ENCODE data around the gene KIAA2012.
A peak's percentile ranks its signal among the peaks of the same experiment; 100 is the strongest.

The KIAA2012 gene

GRCh38 chr2:202114795-202115194 lies 41.7 kb downstream of the KIAA2012 start:
- peak; percentile 54 for DNase-seq (ENCODE audit: low read depth)
- TF ChIP-seq CTCF (conservative IDR thresholded peaks at IDR 0.05; ENCODE audit: low read depth, low read length), result no peak

GRCh38 chr2:202115479-202115971 lies 42.5 kb downstream of the KIAA2012 start:
- DNase-seq (ENCODE audit: low read depth), result peak; percentile 90
- H3K4me3 ChIP-seq (ENCODE audit: low read depth, low read length), result no peak overlapping the region
- no peak for TF ChIP-seq CTCF (conservative IDR thresholded peaks at IDR 0.05; ENCODE audit: low read depth, low read length)

More at GRCh38 chr2:202114795-202115194, 41.7 kb downstream of the KIAA2012 start:
- no peak overlapping the region for H3K4me3 ChIP-seq (ENCODE audit: low read depth, low read length)

GRCh38 chr2:202116691-202117090 lies 43.6 kb downstream of the KIAA2012 start:
- H3K4me3 ChIP-seq (ENCODE audit: low read depth, low read length), result no peak overlapping the region
- DNase-seq (ENCODE audit: low read depth), result no peak
- TF ChIP-seq CTCF (conservative IDR thresholded peaks at IDR 0.05; ENCODE audit: low read depth, low read length), result no peak

GRCh38 chr2:202118168-202118567 lies 45.1 kb downstream of the KIAA2012 start:
- no peak for TF ChIP-seq CTCF (conservative IDR thresholded peaks at IDR 0.05; ENCODE audit: low read depth, low read length)
- H3K4me3 ChIP-seq (ENCODE audit: low read depth, low read length), result no peak overlapping the region
- DNase-seq (ENCODE audit: low read depth), result no peak

GRCh38 chr2:202120828-202121227 lies 47.8 kb downstream of the KIAA2012 start:
- no peak for DNase-seq (ENCODE audit: low read depth)
- TF ChIP-seq CTCF (conservative IDR thresholded peaks at IDR 0.05; ENCODE audit: low read depth, low read length), result no peak
- no peak overlapping the region for H3K4me3 ChIP-seq (ENCODE audit: low read depth, low read length)

- TF ChIP-seq CTCF (conservative IDR thresholded peaks at IDR 0.05; ENCODE audit: low read depth, low read length), result no peak
- DNase-seq (ENCODE audit: low read depth), result no peak
- no peak overlapping the region for H3K4me3 ChIP-seq (ENCODE audit: low read depth, low read length)
These were observed 48.6 kb downstream of the KIAA2012 start for GRCh38 chr2:202121532-202122162.

GRCh38 chr2:202122163-202122540 lies 49.1 kb downstream of the KIAA2012 start:
- no peak overlapping the region for H3K4me3 ChIP-seq (ENCODE audit: low read depth, low read length)
- DNase-seq (ENCODE audit: low read depth), result no peak
- TF ChIP-seq CTCF (conservative IDR thresholded peaks at IDR 0.05; ENCODE audit: low read depth, low read length), result no peak
